Upper lobe of right lung (tissue), 1 donor: ENCODE measurements around the gene GUCA2A. TPM values are rescaled to one million over a fixed set of nuclear protein-coding genes. Genes with fewer than 3 reads are reported as not detected.

ENCODE experiments used
- ATAC-seq: fragments of 200-7000 bp; cut with Tn5 transposase; one replicate; pipeline ENCODE4 v1.9.1; 2020; ENCODE audit warnings: mild to moderate bottlenecking, moderate library complexity
- DNase-seq: peaks from one replicate; pipeline ENCODE4 v3.0.0-alpha.2; 2020
- H3K27ac ChIP-seq: fragments of 200-600 bp; one replicate; pipeline ENCODE4 v1.8.0; 2022
- H3K27me3 ChIP-seq: fragments of 200-600 bp; one replicate; pipeline ENCODE4 v1.8.0; 2022; ENCODE audit warnings: mild to moderate bottlenecking
- H3K36me3 ChIP-seq: fragments of 200-600 bp; one replicate; pipeline ENCODE4 v1.8.0; 2022
- H3K4me1 ChIP-seq: fragments of 200-600 bp; one replicate; pipeline ENCODE4 v1.8.0; 2022
- H3K4me3 ChIP-seq: fragments of 200-600 bp; one replicate; pipeline ENCODE4 v1.8.0; 2022; ENCODE audit warnings: mild to moderate bottlenecking
- H3K9me3 ChIP-seq: fragments of 200-600 bp; one replicate; pipeline ENCODE4 v1.8.0; 2022
- intact Hi-C: fragments of 100-400 bp; cut with DNase I; formaldehyde crosslinking; loops from one replicate; pipeline ENCODE4 v1.11.0; 2022
- total RNA-seq: library from RNA; stranded (reverse); fragmentation: NEBNext Ultra II Directional; extraction: Animal tissue kit (Norgen Biotek cat#: 25700); gene quantifications from one replicate; pipeline ENCODE4 v1.2.1, GENCODE V29; 2021
- TF ChIP-seq, protein P1 (sequence below): fragments of 200-600 bp; IDR thresholded peaks from one replicate; pipeline ENCODE4 v1.8.0; 2022; ENCODE audit warnings: antibody characterized with exemption
- donor health status: DM: no; HTN: yes; CAD: no; lungs with severe emphysema.

Gene GUCA2A
- total RNA-seq, 1 donor from 2014 or later, result not detected

DNA sequence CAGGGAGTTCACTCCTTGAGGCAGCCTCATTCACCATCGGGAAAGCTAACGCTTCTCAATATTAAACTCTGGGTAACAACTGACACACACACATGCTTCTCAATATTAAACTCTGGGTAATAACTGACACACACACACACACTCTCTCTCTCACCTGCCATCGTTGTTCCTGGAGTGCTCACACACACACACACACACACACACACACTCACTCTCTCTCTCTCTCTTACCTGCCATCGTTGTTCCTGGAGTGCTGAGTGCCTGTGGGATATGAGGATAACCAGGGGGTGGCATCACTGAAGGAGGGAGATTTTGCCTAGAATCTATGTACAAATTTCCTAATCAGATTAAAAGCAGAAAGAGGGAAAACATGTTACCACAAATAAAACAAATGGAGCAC, 17.1 kb upstream of the GUCA2A start:
- TF ChIP-seq, protein P1, sequence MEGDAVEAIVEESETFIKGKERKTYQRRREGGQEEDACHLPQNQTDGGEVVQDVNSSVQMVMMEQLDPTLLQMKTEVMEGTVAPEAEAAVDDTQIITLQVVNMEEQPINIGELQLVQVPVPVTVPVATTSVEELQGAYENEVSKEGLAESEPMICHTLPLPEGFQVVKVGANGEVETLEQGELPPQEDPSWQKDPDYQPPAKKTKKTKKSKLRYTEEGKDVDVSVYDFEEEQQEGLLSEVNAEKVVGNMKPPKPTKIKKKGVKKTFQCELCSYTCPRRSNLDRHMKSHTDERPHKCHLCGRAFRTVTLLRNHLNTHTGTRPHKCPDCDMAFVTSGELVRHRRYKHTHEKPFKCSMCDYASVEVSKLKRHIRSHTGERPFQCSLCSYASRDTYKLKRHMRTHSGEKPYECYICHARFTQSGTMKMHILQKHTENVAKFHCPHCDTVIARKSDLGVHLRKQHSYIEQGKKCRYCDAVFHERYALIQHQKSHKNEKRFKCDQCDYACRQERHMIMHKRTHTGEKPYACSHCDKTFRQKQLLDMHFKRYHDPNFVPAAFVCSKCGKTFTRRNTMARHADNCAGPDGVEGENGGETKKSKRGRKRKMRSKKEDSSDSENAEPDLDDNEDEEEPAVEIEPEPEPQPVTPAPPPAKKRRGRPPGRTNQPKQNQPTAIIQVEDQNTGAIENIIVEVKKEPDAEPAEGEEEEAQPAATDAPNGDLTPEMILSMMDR, result no peak
- H3K27me3 ChIP-seq, result no peaks in the 10 kb centered on the region
- no peaks in the 10 kb centered on the region for H3K9me3 ChIP-seq
- H3K4me3 ChIP-seq, result no peak overlapping the region
- H3K27ac ChIP-seq, result no peak overlapping the region
- intact Hi-C loops, result no loop called here
- ATAC-seq (no peak), DNase-seq (no peak)
- H3K4me1 ChIP-seq, result peaks cover 37% of the 10 kb centered on the region
- peaks cover 20% of the 10 kb centered on the region for H3K36me3 ChIP-seq

DNA sequence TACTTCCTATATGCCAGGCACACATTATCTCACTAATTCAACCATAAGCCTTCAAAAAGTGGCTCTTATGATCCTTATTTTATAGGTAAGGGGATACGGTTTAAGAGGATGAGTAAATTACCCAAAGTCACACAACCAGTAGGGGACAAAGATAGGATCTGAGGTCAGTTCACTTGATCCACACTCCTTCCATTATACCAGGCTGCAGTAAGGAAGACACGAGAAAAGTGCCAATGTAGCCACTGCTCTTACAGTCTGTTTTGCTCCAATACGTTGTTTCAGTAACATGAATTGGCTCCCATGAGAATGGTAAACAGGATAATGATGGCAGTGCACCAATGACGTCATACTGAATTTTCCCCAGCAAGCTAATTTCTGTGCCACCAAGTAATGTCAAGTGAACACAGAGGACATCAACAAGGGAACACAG, 15.4 kb upstream of the GUCA2A start:
- ATAC-seq, result no peak
- intact Hi-C loops, result no loop called here
- Histone ChIP-seq H3K9me3 (no peaks in the 10 kb centered on the region), H3K4me3 (no peak overlapping the region), H3K27ac (no peak overlapping the region), H3K27me3 (no peaks in the 10 kb centered on the region), H3K4me1 (peaks cover 34% of the 10 kb centered on the region), H3K36me3 (peaks cover 15% of the 10 kb centered on the region)
- no peak for DNase-seq
- TF ChIP-seq, protein P1, result no peak

DNA sequence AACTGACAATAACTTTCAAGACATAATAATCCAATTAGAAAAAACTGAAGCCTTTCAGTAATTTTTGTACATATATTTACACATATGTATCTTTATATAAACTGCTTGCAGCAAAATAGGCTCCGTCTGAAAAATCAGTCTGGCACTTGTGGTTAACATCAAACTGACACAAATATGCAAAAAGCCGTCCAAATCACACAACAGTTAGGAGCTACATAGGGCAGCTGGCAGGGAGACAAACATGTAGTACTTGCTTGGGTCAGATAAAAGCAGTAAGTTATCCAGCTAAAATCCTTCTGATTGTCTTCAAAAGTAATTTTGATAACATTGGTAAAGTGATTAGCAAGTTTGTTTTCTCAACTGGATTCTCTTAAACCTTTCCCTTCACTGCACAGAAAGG, 14.7 kb upstream of the GUCA2A start:
- no peaks in the 10 kb centered on the region for H3K9me3 ChIP-seq
- ATAC-seq (peak; percentile 18), DNase-seq (no peak)
- TF ChIP-seq, protein P1, result no peak
- H3K27ac ChIP-seq, result no peak overlapping the region
- H3K27me3 ChIP-seq, result no peaks in the 10 kb centered on the region
- intact Hi-C loops, result no loop called here
- peaks cover 34% of the 10 kb centered on the region for H3K4me1 ChIP-seq
- peaks cover 9% of the 10 kb centered on the region for H3K36me3 ChIP-seq
- no peak overlapping the region for H3K4me3 ChIP-seq

DNA sequence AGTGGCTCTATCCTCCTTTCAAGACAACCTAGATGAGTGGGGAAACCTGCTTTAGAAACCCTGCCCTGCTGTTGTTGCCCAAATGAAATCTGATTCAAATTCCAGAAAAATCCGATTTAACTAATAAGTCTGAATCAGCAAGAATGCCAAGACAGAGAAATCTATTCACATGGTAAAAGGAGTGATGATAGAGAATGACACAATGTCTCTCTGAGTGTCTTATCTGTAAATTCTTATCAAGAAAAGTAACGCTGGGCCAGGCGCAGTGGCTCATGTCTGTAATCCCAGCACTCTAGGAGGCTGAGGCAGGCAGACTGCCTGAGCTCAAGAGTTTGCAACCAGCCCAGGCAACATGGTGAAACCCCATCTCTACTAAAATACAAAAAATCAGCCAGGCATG, 13.7 kb upstream of the GUCA2A start:
- peaks cover 44% of the 10 kb centered on the region for H3K4me1 ChIP-seq

DNA sequence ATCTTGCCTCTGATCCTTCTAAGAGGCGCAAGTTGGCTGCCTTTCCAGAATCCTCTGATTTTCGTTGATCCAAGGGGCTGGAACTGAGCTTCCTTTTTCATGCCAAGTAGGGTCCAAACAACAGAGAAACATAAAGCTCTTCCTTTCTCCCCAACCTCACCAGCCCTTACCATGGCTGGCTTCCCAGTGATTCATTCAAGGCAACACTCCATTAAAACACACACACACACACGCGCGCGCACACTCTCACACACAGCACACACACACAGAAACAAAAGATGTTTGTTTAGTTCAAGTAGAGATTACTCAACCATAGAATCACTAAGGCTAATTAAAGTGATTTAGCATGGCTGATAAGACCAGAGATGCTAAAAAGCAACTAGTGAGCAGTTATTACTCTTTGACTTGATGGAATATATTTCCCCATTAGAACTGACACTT, 13.0 kb upstream of the GUCA2A start:
- peaks cover 5% of the 10 kb centered on the region for H3K36me3 ChIP-seq

More for the DNA sequence above, 13.7 kb upstream of the GUCA2A start:
- Histone ChIP-seq H3K9me3 (no peaks in the 10 kb centered on the region), H3K27ac (no peak overlapping the region), H3K4me3 (no peak overlapping the region), H3K27me3 (no peaks in the 10 kb centered on the region), H3K36me3 (peaks cover 5% of the 10 kb centered on the region)
- TF ChIP-seq, protein P1, result no peak
- DNase-seq (peak; percentile 48), ATAC-seq (no peak)
- intact Hi-C loops, result no loop called here

More for the DNA sequence above, 13.0 kb upstream of the GUCA2A start:
- Histone ChIP-seq H3K27ac (no peak overlapping the region), H3K9me3 (no peaks in the 10 kb centered on the region), H3K4me1 (peaks cover 51% of the 10 kb centered on the region), H3K4me3 (no peak overlapping the region), H3K27me3 (no peaks in the 10 kb centered on the region)
- intact Hi-C loops, result no loop called here
- ATAC-seq, result peak; percentile 58
- DNase-seq, result peak; percentile 78
- TF ChIP-seq, protein P1, result no peak
